Transverse colon (tissue), 4 donors: ENCODE measurements around the gene FJX1. TPM values are rescaled to one million over a fixed set of nuclear protein-coding genes. Genes with fewer than 3 reads are reported as not detected.
"Not testable (repeated sequence)": the region's sequence is repeated elsewhere in the genome, so short reads cannot be mapped to it uniquely, and the experiment has no call there.

Experiments used
- DNase-seq: peaks from one replicate; pipeline ENCODE4 v3.0.0-alpha.2; 2019
- H3K27ac ChIP-seq, 4 donors: fragments of 200-600 bp; sonication (generic); 2 replicates each; pipeline ENCODE4 v1.5.1; 2016 to 2018; ENCODE audit warnings: inconsistent platforms in 4 of 4
- H3K27me3 ChIP-seq: fragments of 200-600 bp; sonication (generic); 2 replicates; pipeline ENCODE4 v1.5.1; 2017; ENCODE audit warnings: inconsistent platforms
- H3K36me3 ChIP-seq, 4 donors: fragments of 200-600 bp; sonication (generic); 2 replicates each; pipeline ENCODE4 v1.5.1; 2017 to 2019; ENCODE audit warnings: inconsistent platforms in 4 of 4
- H3K4me1 ChIP-seq, 4 donors: fragments of 200-600 bp; sonication (generic); 2 replicates each; pipeline ENCODE4 v1.5.1; 2017 to 2020; ENCODE audit warnings: inconsistent platforms in 4 of 4
- H3K4me3 ChIP-seq, 4 donors: fragments of 200-600 bp; sonication (generic); 1 replicate in 1 of 4; 2 replicates in 3 of 4; pipeline versions ENCODE4 v1.5.1 to v1.6.1; 2017 to 2019; ENCODE audit warnings: inconsistent platforms in 4 of 4
- H3K9me3 ChIP-seq, 2 donors: fragments of 200-600 bp; sonication (generic); 2 replicates each; pipeline ENCODE4 v1.5.1; 2017 to 2019; ENCODE audit warnings: inconsistent platforms in 2 of 2
- EP300 ChIP-seq: sonication (generic); formaldehyde crosslinking; IDR thresholded peaks from one replicate; pipeline ENCODE4 v1.6.1; 2017; ENCODE audit warnings: antibody characterized with exemption, low read depth
- POLR2A ChIP-seq: fragments of 450-650 bp; IDR thresholded peaks from one replicate; pipeline ENCODE4 v1.6.1; 2016; ENCODE audit warnings: antibody characterized with exemption, mild to moderate bottlenecking, moderate library complexity
- POLR2AphosphoS5 ChIP-seq, 3 donors: sonication (generic); formaldehyde crosslinking; IDR thresholded peaks; one replicate each; pipeline ENCODE4 v1.6.1; 2016; ENCODE audit warnings: antibody characterized with exemption in 3 of 3
- WGBS, 2 donors: methylation state at CpG; one replicate each; pipeline ENCODE4 v1.1.5; 2018; ENCODE audit warnings: low coverage in 1 of 2; 5-methylcytosine and 5-hydroxymethylcytosine counted together
- in situ Hi-C, 4 donors: fragments of 200-750 bp; cut with MboI; loops; one replicate each; pipeline versions ENCODE4 v1.15.0 to v1.15.1; 2017; ENCODE audit warnings: low sequenced_read_pairs in 3 of 4, low pct_ligation_motif_present in 1 of 4, low pct_unique_long_range_greater_than_20kb in 1 of 4
- intact Hi-C: fragments of 100-400 bp; cut with DNase I; formaldehyde crosslinking; loops from one replicate; pipeline ENCODE4 v1.15.1; 2023; ENCODE audit warnings: low total_unique reads
- total RNA-seq, 4 donors: library from RNA; depleted of rRNA; stranded (reverse); fragments of >200 nt; gene quantifications; one replicate each; pipeline ENCODE4 v1.1.0, GENCODE V29; 2016
- TF ChIP-seq, protein P1 (sequence below), 5 experiments: fragments of 200-600 bp in 3 of 5; fragments of 450-650 bp in 2 of 5; sonication (generic) in 3 of 5; IDR thresholded peaks; 1 replicate in 2 of 5; 2 replicates in 3 of 5; pipeline ENCODE4 v1.5.1; 2016 to 2017; ENCODE audit warnings: antibody characterized with exemption in 5 of 5, inconsistent platforms in 3 of 5, mild to moderate bottlenecking in 2 of 5, moderate library complexity in 1 of 5

Gene FJX1
- total RNA-seq, 4 donors from 2014 or later, result 0.14 to 2.6 (median 0.64) TPM; not detected in 1

DNA sequence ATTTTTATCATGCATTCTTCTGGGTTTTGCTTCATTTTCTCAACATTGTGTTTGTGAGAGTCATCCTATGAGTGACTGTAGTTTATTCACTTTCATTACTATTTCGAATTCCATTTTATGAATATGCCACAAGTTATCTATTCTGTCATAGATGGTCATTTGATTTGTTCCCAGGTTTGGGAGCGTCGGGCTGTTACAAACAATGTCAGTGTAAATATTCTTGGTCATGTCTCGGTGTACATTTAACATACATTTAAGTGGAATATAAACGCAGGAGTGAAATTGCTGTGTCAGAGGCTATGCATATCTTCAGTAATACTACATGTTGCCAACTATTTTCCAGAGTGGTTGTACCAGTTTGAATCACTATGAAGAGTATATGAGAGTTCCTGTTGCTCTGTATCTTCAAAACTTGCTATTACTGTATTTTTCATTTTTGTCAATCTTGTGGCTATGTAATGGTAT is 46.7 kb downstream of the FJX1 start:
- intact Hi-C loops, result no loop called here
- no peaks in the 10 kb centered on the region for H3K36me3 ChIP-seq
- 98% methylated on average over 5 of the region's 5 CpGs for WGBS, 2 donors
- H3K9me3 ChIP-seq, result peaks cover 0 to 4% of the 10 kb centered on the region in 2 donors
- peaks cover 6 to 29% (median 18%) of the 10 kb centered on the region in 4 donors for H3K4me1 ChIP-seq
- TF ChIP-seq POLR2AphosphoS5 (IDR thresholded peaks at IDR 0.05) (no peak), POLR2A (no peak), EP300 (no peak)
- TF ChIP-seq, protein P1, sequence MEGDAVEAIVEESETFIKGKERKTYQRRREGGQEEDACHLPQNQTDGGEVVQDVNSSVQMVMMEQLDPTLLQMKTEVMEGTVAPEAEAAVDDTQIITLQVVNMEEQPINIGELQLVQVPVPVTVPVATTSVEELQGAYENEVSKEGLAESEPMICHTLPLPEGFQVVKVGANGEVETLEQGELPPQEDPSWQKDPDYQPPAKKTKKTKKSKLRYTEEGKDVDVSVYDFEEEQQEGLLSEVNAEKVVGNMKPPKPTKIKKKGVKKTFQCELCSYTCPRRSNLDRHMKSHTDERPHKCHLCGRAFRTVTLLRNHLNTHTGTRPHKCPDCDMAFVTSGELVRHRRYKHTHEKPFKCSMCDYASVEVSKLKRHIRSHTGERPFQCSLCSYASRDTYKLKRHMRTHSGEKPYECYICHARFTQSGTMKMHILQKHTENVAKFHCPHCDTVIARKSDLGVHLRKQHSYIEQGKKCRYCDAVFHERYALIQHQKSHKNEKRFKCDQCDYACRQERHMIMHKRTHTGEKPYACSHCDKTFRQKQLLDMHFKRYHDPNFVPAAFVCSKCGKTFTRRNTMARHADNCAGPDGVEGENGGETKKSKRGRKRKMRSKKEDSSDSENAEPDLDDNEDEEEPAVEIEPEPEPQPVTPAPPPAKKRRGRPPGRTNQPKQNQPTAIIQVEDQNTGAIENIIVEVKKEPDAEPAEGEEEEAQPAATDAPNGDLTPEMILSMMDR (IDR thresholded peaks at IDR 0.05), result no peak
- no peaks in the 10 kb centered on the region for H3K27me3 ChIP-seq
- DNase-seq, result no peak
- in situ Hi-C loops, result no loop called here
- H3K27ac ChIP-seq, result no peak overlapping the region
- H3K4me3 ChIP-seq, result no peak overlapping the region

DNA sequence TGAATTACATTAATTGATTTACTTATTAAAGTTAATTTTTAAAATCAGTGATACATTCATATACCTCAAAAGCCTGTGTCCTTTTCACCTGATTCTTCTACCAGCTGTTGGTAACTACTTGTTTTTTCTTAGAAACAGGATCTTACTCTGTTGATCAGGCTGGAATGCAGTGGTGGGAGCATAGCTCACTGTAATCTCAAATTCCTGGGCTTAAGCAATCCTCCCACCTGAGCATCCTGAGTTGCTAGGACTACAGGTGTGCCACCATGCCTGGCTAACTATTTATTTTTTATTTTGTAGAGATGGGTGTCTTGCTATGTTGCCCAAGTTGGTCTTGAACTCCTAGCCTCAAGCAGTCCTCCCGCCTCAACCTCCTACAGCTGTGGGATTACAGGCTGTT is 49.0 kb downstream of the FJX1 start:
- no peaks in the 10 kb centered on the region for H3K36me3 ChIP-seq
- no peaks in the 10 kb centered on the region for H3K27me3 ChIP-seq
- no peak overlapping the region for H3K27ac ChIP-seq
- WGBS, 2 donors, result 95 to 100% methylated on average over 1 of the region's 1 CpG
- in situ Hi-C loops, result no loop called here
- intact Hi-C loops, result no loop called here
- no peak for DNase-seq
- H3K4me3 ChIP-seq, result no peak overlapping the region
- peaks cover 0 to 4% of the 10 kb centered on the region in 2 donors for H3K9me3 ChIP-seq
- TF ChIP-seq EP300, result no peak
- no peak for TF ChIP-seq POLR2AphosphoS5 (IDR thresholded peaks at IDR 0.05)
- TF ChIP-seq POLR2A, result no peak
- TF ChIP-seq, protein P1 (IDR thresholded peaks at IDR 0.05), result no peak
- H3K4me1 ChIP-seq, result peaks cover 6 to 27% (median 14%) of the 10 kb centered on the region in 4 donors

DNA sequence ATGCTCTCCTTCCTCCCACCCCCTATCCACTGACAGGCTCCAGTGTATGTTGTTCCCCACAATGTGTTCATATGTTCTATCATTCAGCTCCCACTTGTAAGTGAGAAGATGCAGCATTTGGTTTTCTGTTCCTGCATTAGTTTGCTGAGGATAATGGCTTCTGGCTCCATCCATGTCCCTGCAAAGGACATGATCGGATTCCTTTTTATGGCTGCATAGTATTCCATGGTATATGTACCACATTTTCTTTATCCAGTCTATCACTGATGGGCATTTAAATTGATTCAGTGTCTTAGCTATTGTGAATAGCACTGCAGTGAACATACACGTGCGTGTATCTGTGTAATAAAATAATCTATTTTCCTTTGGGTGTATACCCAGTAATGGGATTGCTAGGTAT is 50.1 kb downstream of the FJX1 start:
- H3K4me3 ChIP-seq, H3K27me3 ChIP-seq, H3K9me3 ChIP-seq, DNase-seq, in situ Hi-C loops, intact Hi-C loops, H3K36me3 ChIP-seq, H3K27ac ChIP-seq: not testable (repeated sequence)
- WGBS, 2 donors, result 96 to 97% methylated on average over 3 of the region's 3 CpGs
- peaks cover 3 to 23% (median 10%) of the 10 kb centered on the region in 4 donors for H3K4me1 ChIP-seq

Other genes starting within 250 kb of the FJX1 start
- gene SLC1A2, start 198.9 kb upstream of the FJX1 start, total RNA-seq, result under 1 TPM in 3 of 4 donors, not detected in 1; 0.27 to 0.80 (median 0.79) TPM
- 10 to 100 TPM in 2 of 4 donors, 1 to 10 TPM in 2; 4.0 to 13.5 (median 10.4) TPM for gene PAMR1, start 92.8 kb upstream of the FJX1 start, total RNA-seq
- gene TRIM44, start 44.3 kb downstream of the FJX1 start, total RNA-seq, result 10 to 100 TPM; 17.9 to 93.9 (median 37.5) TPM